Liver (tissue), 9 donors: ENCODE measurements around the gene DDX31. TPM values are rescaled to one million over a fixed set of nuclear protein-coding genes. Genes with fewer than 3 reads are reported as not detected.

Experiments used
- DNase-seq: peaks from one replicate; pipeline ENCODE4 v3.0.0-alpha.2; 2017; ENCODE audit warnings: low spot score
- H3K27ac ChIP-seq, 2 donors: one replicate each; pipeline ENCODE4 v1.7.0; 2013; ENCODE audit warnings: inconsistent platforms in 2 of 2, low read length in 2 of 2, control low read depth in 1 of 2, low read depth in 1 of 2, mild to moderate bottlenecking in 1 of 2
- H3K27me3 ChIP-seq, 4 donors: one replicate each; pipeline versions ENCODE4 v1.6.1 to v1.7.0; 2013; ENCODE audit warnings: low read length in 3 of 4, inconsistent platforms in 1 of 4, mild to moderate bottlenecking in 1 of 4, moderate library complexity in 1 of 4; ENCODE audit not compliant: control insufficient read depth in 4 of 4, insufficient read depth in 4 of 4
- H3K36me3 ChIP-seq, 4 donors: one replicate each; pipeline versions ENCODE4 v1.6.1 to v1.7.0; 2013; ENCODE audit warnings: low read length in 3 of 4, mild to moderate bottlenecking in 3 of 4, low read depth in 1 of 4, moderate library complexity in 1 of 4; ENCODE audit not compliant: control insufficient read depth in 4 of 4, insufficient read depth in 3 of 4
- H3K4me1 ChIP-seq, 4 donors: one replicate each; pipeline versions ENCODE4 v1.6.1 to v1.7.0; 2013; ENCODE audit warnings: low read length in 3 of 4, mild to moderate bottlenecking in 3 of 4, moderate library complexity in 1 of 4; ENCODE audit not compliant: control insufficient read depth in 4 of 4, insufficient read depth in 4 of 4
- H3K4me3 ChIP-seq, 3 donors: one replicate each; pipeline versions ENCODE4 v1.6.1 to v1.7.0; 2013; ENCODE audit warnings: low read length in 3 of 3, control low read depth in 1 of 3, low read depth in 1 of 3, mild to moderate bottlenecking in 1 of 3
- H3K9ac ChIP-seq, 2 donors: one replicate each; pipeline ENCODE4 v1.7.0; 2013; ENCODE audit warnings: low read length in 2 of 2, mild to moderate bottlenecking in 2 of 2, moderate library complexity in 2 of 2, control low read depth in 1 of 2, low read depth in 1 of 2
- H3K9me3 ChIP-seq, 4 donors: one replicate each; pipeline versions ENCODE4 v1.6.1 to v1.7.0; 2013; ENCODE audit warnings: low read length in 3 of 4; ENCODE audit not compliant: control insufficient read depth in 4 of 4
- ATF3 ChIP-seq: IDR thresholded peaks from 2 replicates; pipeline ENCODE4 v1.6.1; 2016; ENCODE audit warnings: antibody characterized with exemption
- CTCF ChIP-seq: fragments of 150-350 bp; IDR thresholded peaks from 2 replicates; pipeline ENCODE4 v1.5.1; 2017; ENCODE audit warnings: improper control_type of control experiment, low read depth, low read length; ENCODE audit not compliant: missing input control
- EGR1 ChIP-seq, 2 donors: IDR thresholded peaks; 2 replicates each; pipeline ENCODE4 v1.6.1; 2016 to 2018; ENCODE audit warnings: antibody characterized with exemption in 2 of 2, low read depth in 2 of 2
- FOXA1 ChIP-seq: IDR thresholded peaks from 2 replicates; pipeline ENCODE4 v1.6.1; 2016; ENCODE audit warnings: antibody characterized with exemption
- FOXA2 ChIP-seq: IDR thresholded peaks from 2 replicates; pipeline ENCODE4 v1.6.1; 2016; ENCODE audit warnings: antibody characterized with exemption
- GABPA ChIP-seq, 2 donors: IDR thresholded peaks in 1 of 2; conservative IDR thresholded peaks in 1 of 2; 2 replicates each; pipeline ENCODE4 v1.6.1; 2016; ENCODE audit warnings: antibody characterized with exemption in 2 of 2, mild to moderate bottlenecking in 1 of 2, moderate library complexity in 1 of 2
- HNF4A ChIP-seq, 2 donors: conservative IDR thresholded peaks; 2 replicates each; pipeline ENCODE4 v1.6.1; 2016; ENCODE audit warnings: antibody characterized with exemption in 2 of 2, mild to moderate bottlenecking in 2 of 2
- HNF4G ChIP-seq: IDR thresholded peaks from 2 replicates; pipeline ENCODE4 v1.6.1; 2016; ENCODE audit warnings: antibody characterized with exemption
- JUND ChIP-seq, 2 donors: IDR thresholded peaks; 2 replicates each; pipeline ENCODE4 v1.6.1; 2016; ENCODE audit warnings: antibody characterized with exemption in 2 of 2
- MAX ChIP-seq: IDR thresholded peaks from 2 replicates; pipeline ENCODE4 v1.6.1; 2016; ENCODE audit warnings: antibody characterized with exemption
- NR2F2 ChIP-seq: IDR thresholded peaks from 2 replicates; pipeline ENCODE4 v1.6.1; 2016; ENCODE audit warnings: antibody characterized with exemption
- RAD21 ChIP-seq, 2 donors: IDR thresholded peaks; 2 replicates each; pipeline ENCODE4 v1.6.1; 2016; ENCODE audit warnings: antibody characterized with exemption in 2 of 2, mild to moderate bottlenecking in 2 of 2
- REST ChIP-seq: IDR thresholded peaks from 2 replicates; pipeline ENCODE4 v1.6.1; 2016; ENCODE audit warnings: antibody characterized with exemption, mild to moderate bottlenecking
- RXRA ChIP-seq, 2 donors: IDR thresholded peaks; 2 replicates each; pipeline ENCODE4 v1.6.1; 2017 to 2018; ENCODE audit warnings: antibody characterized with exemption in 2 of 2, mild to moderate bottlenecking in 1 of 2
- SP1 ChIP-seq: IDR thresholded peaks from 2 replicates; pipeline ENCODE4 v1.6.1; 2018; ENCODE audit warnings: antibody characterized with exemption, mild to moderate bottlenecking
- TAF1 ChIP-seq: conservative IDR thresholded peaks from 2 replicates; pipeline ENCODE4 v1.6.1; 2016; ENCODE audit warnings: antibody characterized with exemption, mild to moderate bottlenecking
- YY1 ChIP-seq: IDR thresholded peaks from 2 replicates; pipeline ENCODE4 v1.6.1; 2016; ENCODE audit warnings: antibody characterized with exemption, mild to moderate bottlenecking
- ZBTB33 ChIP-seq: IDR thresholded peaks from 2 replicates; pipeline ENCODE4 v1.6.1; 2016; ENCODE audit warnings: antibody characterized with exemption
- WGBS: extraction: QIAGEN DNeasy Blood & Tissue Kit; methylation state at CpG from one replicate; pipeline ENCODE4 v1.1.7; 2013; 5-methylcytosine and 5-hydroxymethylcytosine counted together
- polyA plus RNA-seq, 2 donors: library from polyadenylated mRNA; stranded (reverse) in 1 of 2; unstranded in 1 of 2; fragments of 200-250 nt in 1 of 2; fragments of >200 nt in 1 of 2; fragmentation: Nextera tagmentation in 1 of 2; extraction: Ambion mirVana in 1 of 2; gene quantifications; one replicate each; pipeline versions ENCODE4 v1.2.1 to v1.2.3, GENCODE V29; 2013 to 2015
- total RNA-seq, 2 donors: library from RNA; depleted of rRNA; stranded (reverse); fragments of >200 nt; gene quantifications; one replicate each; pipeline ENCODE4 v1.2.3, GENCODE V29; 2014
- donor health status: healthy.
- donor health status: healthy.
- donor health status: healthy.
- donor health status: healthy.
- donor health status: healthy.

The DDX31 gene
- total and polyA plus RNA-seq, 4 donors, result 2.5 to 9.6 (median 4.5) TPM

GRCh38 chr9:132592451-132592850 lies 77.3 kb downstream of the DDX31 start:
- H3K4me1 ChIP-seq, result peaks cover 0 to 5% (median 2%) of the 10 kb centered on the region in 4 donors
- TF ChIP-seq JUND (IDR thresholded peaks at IDR 0.05), result no peak
- no peak for TF ChIP-seq RXRA (IDR thresholded peaks at IDR 0.05)
- TF ChIP-seq RAD21 (IDR thresholded peaks at IDR 0.05), result no peak
- TF ChIP-seq REST, result no peak
- TF ChIP-seq YY1, result no peak
- TF ChIP-seq GABPA (IDR thresholded peaks at IDR 0.05 in 1 of 2, conservative IDR thresholded peaks at IDR 0.05 in 1 of 2), result no peak
- no peak for TF ChIP-seq FOXA1
- TF ChIP-seq MAX, result no peak
- TF ChIP-seq NR2F2, result no peak
- no peak for TF ChIP-seq ZBTB33
- TF ChIP-seq CTCF, result no peak
- TF ChIP-seq HNF4A (conservative IDR thresholded peaks at IDR 0.05), result no peak
- no peak for TF ChIP-seq ATF3
- no peak for TF ChIP-seq FOXA2
- no peak for TF ChIP-seq TAF1
- no peak for TF ChIP-seq SP1
- no peak for TF ChIP-seq EGR1 (IDR thresholded peaks at IDR 0.05; ENCODE audit: low read depth in 2 of 2)
- no peak for TF ChIP-seq HNF4G
- 77% methylated on average over 8 of the region's 8 CpGs for WGBS

More at GRCh38 chr9:132592451-132592850, 77.3 kb downstream of the DDX31 start:
- H3K27ac ChIP-seq, result no peak overlapping the region
- DNase-seq, result no peak
- H3K9ac ChIP-seq, result no peak overlapping the region
- H3K9me3 ChIP-seq, result no peaks in the 10 kb centered on the region
- no peak overlapping the region for H3K4me3 ChIP-seq
- peaks cover 0 to 20% (median 18%) of the 10 kb centered on the region in 4 donors for H3K36me3 ChIP-seq
- H3K27me3 ChIP-seq, result peaks cover 0 to 21% (median 5%) of the 10 kb centered on the region in 4 donors
